Fibroblast of lung (primary cell): ENCODE results near the gene HGFAC.

Source experiments
- EZH2 ChIP-seq: IDR thresholded peaks from 2 replicates; pipeline ENCODE4 v1.5.1; 2012; ENCODE audit warnings: low read length, control low read depth, mild to moderate bottlenecking; ENCODE audit errors: missing control alignments
- TF ChIP-seq, protein P1 (sequence below), 2 donors: IDR thresholded peaks in 1 of 2; conservative IDR thresholded peaks in 1 of 2; 1 replicate in 1 of 2; 2 replicates in 1 of 2; pipeline ENCODE4 v1.5.1; 2011 to 2012; ENCODE audit warnings: low read length in 2 of 2, control low read depth in 1 of 2, inconsistent platforms in 1 of 2, low read depth in 1 of 2, mild to moderate bottlenecking in 1 of 2

DNA sequence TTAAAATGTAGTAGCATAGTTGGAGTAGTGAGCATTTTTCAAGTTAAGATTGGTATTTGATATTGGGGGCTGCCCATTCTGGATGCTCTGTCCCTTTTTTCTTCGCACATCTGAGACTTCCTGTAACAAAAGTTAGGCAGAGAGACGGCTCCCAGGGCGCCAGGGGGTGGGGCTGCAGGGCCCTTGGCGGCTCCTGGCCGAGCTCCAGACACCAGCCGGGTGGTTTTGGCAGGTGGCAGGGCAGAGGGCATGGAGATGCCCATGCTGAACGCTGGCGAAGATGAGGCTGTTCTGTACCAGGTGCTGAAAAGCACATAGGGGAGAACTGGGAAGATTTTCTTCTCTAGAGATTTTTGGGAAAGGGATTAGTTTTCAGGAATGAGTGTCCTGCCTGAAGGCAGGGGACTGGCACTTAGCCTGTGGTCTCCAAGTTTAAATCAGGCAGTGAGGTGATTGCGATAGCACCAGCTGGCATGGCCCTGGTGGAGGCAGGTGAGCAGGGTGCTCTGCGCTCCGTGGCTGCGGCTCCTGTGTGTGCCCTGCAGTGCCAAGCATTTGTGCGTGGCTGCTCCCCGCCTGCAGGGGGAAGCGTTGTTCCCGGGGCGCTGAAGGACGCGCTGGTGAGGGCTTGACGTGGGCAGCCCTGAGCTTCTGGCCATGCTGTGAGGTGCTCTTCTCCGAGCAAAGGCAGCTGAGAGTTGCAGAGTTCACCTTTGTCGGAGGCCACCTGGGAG, 23.6 kb upstream of the HGFAC start:
- TF ChIP-seq, protein P1, sequence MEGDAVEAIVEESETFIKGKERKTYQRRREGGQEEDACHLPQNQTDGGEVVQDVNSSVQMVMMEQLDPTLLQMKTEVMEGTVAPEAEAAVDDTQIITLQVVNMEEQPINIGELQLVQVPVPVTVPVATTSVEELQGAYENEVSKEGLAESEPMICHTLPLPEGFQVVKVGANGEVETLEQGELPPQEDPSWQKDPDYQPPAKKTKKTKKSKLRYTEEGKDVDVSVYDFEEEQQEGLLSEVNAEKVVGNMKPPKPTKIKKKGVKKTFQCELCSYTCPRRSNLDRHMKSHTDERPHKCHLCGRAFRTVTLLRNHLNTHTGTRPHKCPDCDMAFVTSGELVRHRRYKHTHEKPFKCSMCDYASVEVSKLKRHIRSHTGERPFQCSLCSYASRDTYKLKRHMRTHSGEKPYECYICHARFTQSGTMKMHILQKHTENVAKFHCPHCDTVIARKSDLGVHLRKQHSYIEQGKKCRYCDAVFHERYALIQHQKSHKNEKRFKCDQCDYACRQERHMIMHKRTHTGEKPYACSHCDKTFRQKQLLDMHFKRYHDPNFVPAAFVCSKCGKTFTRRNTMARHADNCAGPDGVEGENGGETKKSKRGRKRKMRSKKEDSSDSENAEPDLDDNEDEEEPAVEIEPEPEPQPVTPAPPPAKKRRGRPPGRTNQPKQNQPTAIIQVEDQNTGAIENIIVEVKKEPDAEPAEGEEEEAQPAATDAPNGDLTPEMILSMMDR (conservative IDR thresholded peaks at IDR 0.05 in 1 of 2, IDR thresholded peaks at IDR 0.05 in 1 of 2; ENCODE audit: low read depth in 1 of 2, low read length in 2 of 2): no peak
- no peak for TF ChIP-seq EZH2
